Vagina (tissue), 2 donors: ENCODE results near the gene TGM6. TPM values are rescaled to one million over a fixed set of nuclear protein-coding genes. Genes with fewer than 3 reads are reported as not detected.
A peak's percentile ranks its signal among the peaks of the same experiment; 100 is the strongest.

Source experiments
- DNase-seq, 2 donors: peaks; one replicate each; pipeline ENCODE4 v3.0.0-alpha.2; 2017; ENCODE audit errors: extremely low spot score in 2 of 2
- H3K27ac ChIP-seq: fragments of 200-600 bp; sonication (generic); one replicate; pipeline ENCODE4 v1.5.1; 2019
- H3K27me3 ChIP-seq: fragments of 200-600 bp; sonication (generic); one replicate; pipeline ENCODE4 v1.5.1; 2019
- H3K36me3 ChIP-seq, 2 donors: fragments of 200-600 bp; sonication (generic); one replicate each; pipeline ENCODE4 v1.5.1; 2017 to 2019
- H3K4me1 ChIP-seq: fragments of 200-600 bp; sonication (generic); one replicate; pipeline ENCODE4 v1.5.1; 2019
- H3K4me3 ChIP-seq, 2 donors: fragments of 200-600 bp; sonication (generic); 1 replicate in 1 of 2; 2 replicates in 1 of 2; pipeline ENCODE4 v1.5.1; 2016 to 2019
- H3K9me3 ChIP-seq: fragments of 200-600 bp; sonication (generic); one replicate; pipeline ENCODE4 v1.5.1; 2019
- POLR2A ChIP-seq, 2 donors: fragments of 450-650 bp; IDR thresholded peaks; one replicate each; pipeline ENCODE4 v1.6.1; 2017; ENCODE audit warnings: antibody characterized with exemption in 2 of 2, mild to moderate bottlenecking in 2 of 2, moderate library complexity in 2 of 2
- POLR2AphosphoS5 ChIP-seq, 2 donors: sonication (generic); formaldehyde crosslinking; IDR thresholded peaks; one replicate each; pipeline ENCODE4 v1.9.0; 2017; ENCODE audit warnings: antibody characterized with exemption in 2 of 2, mild to moderate bottlenecking in 2 of 2, low read depth in 1 of 2; ENCODE audit not compliant: insufficient read depth in 1 of 2
- intact Hi-C: fragments of 100-400 bp; cut with DNase I; formaldehyde crosslinking; loops from one replicate; pipeline ENCODE4 v1.15.1; 2023
- total RNA-seq: library from RNA; depleted of rRNA; stranded (reverse); fragments of >200 nt; gene quantifications from one replicate; pipeline ENCODE4 v1.2.3, GENCODE V29; 2016
- TF ChIP-seq, protein P1 (sequence below), 3 experiments: fragments of 450-650 bp in 2 of 3; fragments of 200-600 bp in 1 of 3; sonication (generic) in 1 of 3; IDR thresholded peaks; one replicate each; pipeline ENCODE4 v1.5.1; 2017 to 2019; ENCODE audit warnings: antibody characterized with exemption in 3 of 3, mild to moderate bottlenecking in 2 of 3, moderate library complexity in 2 of 3

Gene TGM6
- total RNA-seq = not detected

DNA sequence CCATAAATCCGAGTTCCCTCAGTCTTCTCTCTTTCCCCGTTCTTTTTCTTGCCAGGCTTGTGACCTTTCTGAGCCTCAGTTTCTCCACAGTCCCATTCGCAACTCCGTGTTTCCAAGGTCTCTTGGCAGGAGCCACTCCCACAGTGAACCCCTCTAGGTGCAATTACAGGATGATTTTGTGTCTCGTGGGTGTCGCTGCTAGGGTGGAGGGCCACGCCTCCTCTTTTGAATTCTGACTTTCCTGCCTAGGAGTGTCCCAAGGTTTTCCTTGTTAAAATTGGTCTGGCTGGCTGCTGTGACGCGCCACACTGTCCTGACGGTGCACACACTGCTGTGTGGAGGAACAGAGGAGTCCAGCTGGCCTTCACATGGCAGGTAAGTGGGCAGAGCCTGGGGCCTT lies at the start of gene TGM6:
TSS of gene TGM6 (plus strand) at position 301 of the 400 bp plus-strand sequence. CDS start at position 369, 68 bp downstream.
- no peaks in the 10 kb centered on the region for H3K27me3 ChIP-seq
- intact Hi-C loops = no loop called here
- no peaks in the 10 kb centered on the region for H3K36me3 ChIP-seq

DNA sequence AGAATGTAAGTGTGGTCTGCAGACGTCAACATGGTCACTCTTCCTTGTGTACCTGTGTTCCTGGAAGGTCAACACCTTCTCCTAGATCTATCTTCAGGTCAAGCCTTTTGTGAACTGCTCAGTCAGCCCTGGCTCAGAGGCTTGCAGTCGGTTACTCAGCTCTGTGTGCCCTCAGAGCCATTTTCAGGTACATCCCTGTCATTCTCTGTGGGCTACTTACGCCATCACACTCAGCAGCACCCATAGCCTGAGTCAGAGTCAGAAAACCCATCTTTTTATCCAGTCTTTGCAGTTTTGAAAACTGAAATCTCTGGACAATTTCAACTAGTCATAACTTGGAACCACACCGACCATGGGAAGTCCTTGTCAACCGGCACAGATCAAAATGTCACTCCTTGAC lies 49.6 kb upstream of the TGM6 start:
- Histone ChIP-seq H3K27ac (no peak overlapping the region), H3K27me3 (no peaks in the 10 kb centered on the region), H3K4me1 (no peaks in the 10 kb centered on the region), H3K36me3 (no peaks in the 10 kb centered on the region), H3K9me3 (no peaks in the 10 kb centered on the region), H3K4me3 (no peak overlapping the region)
- no peak for TF ChIP-seq POLR2A (IDR thresholded peaks at IDR 0.05)
- TF ChIP-seq, protein P1, sequence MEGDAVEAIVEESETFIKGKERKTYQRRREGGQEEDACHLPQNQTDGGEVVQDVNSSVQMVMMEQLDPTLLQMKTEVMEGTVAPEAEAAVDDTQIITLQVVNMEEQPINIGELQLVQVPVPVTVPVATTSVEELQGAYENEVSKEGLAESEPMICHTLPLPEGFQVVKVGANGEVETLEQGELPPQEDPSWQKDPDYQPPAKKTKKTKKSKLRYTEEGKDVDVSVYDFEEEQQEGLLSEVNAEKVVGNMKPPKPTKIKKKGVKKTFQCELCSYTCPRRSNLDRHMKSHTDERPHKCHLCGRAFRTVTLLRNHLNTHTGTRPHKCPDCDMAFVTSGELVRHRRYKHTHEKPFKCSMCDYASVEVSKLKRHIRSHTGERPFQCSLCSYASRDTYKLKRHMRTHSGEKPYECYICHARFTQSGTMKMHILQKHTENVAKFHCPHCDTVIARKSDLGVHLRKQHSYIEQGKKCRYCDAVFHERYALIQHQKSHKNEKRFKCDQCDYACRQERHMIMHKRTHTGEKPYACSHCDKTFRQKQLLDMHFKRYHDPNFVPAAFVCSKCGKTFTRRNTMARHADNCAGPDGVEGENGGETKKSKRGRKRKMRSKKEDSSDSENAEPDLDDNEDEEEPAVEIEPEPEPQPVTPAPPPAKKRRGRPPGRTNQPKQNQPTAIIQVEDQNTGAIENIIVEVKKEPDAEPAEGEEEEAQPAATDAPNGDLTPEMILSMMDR (IDR thresholded peaks at IDR 0.05) = no peak
- TF ChIP-seq POLR2AphosphoS5 (IDR thresholded peaks at IDR 0.05; ENCODE audit: insufficient read depth in 1 of 2, low read depth in 1 of 2) = no peak
- peak in 1 of 2 donors; percentile 58 for DNase-seq
- intact Hi-C loops = no loop called here

More for the DNA sequence above, at the start of gene TGM6:
- H3K4me3 ChIP-seq = no peak within 1 kb of the TSS
- no peaks in the 10 kb centered on the region for H3K9me3 ChIP-seq
- H3K4me1 ChIP-seq = no peaks in the 10 kb centered on the region
- no peak within 1 kb of the TSS for H3K27ac ChIP-seq
- TF ChIP-seq, protein P1 (IDR thresholded peaks at IDR 0.05) = no peak
- TF ChIP-seq POLR2AphosphoS5 (IDR thresholded peaks at IDR 0.05; ENCODE audit: insufficient read depth in 1 of 2, low read depth in 1 of 2) (no peak), POLR2A (IDR thresholded peaks at IDR 0.05) (no peak)
- DNase-seq = peak in 1 of 2 donors; percentile 60

DNA sequence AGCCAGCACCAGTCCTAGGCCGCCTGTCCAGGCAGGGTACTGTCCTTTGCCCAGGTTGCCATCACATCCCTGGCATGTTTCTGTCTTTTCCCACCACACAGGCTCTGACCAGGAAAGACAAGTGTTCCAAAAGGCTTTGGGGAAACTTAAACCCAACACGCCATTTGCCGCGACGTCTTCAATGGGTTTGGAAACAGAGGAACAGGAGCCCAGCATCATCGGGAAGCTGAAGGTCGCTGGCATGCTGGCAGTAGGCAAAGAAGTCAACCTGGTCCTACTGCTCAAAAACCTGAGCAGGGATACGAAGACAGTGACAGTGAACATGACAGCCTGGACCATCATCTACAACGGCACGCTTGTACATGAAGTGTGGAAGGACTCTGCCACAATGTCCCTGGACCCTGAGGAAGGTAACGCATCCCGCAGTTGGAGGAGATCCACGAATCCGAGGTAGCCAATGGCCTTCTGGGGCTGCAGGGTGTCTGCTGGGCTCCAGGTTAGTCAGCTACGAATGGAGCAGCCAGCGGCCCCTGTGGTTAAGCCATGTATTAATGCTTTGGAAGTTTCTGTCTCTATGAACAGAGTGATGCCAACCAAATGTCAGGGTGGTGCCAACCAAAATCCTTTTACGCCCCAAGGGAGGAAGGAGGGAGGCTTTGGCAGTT lies 48.7 kb upstream of the TGM6 start:
- TF ChIP-seq, protein P1 (IDR thresholded peaks at IDR 0.05) = no peak
- TF ChIP-seq POLR2A (IDR thresholded peaks at IDR 0.05) (no peak), POLR2AphosphoS5 (IDR thresholded peaks at IDR 0.05; ENCODE audit: insufficient read depth in 1 of 2, low read depth in 1 of 2) (no peak)
- Histone ChIP-seq H3K27me3 (no peaks in the 10 kb centered on the region), H3K36me3 (no peaks in the 10 kb centered on the region), H3K27ac (no peak overlapping the region), H3K9me3 (no peaks in the 10 kb centered on the region), H3K4me1 (no peaks in the 10 kb centered on the region), H3K4me3 (no peak overlapping the region)
- intact Hi-C loops = no loop called here
- peak; percentile 72 to 85 for DNase-seq

DNA sequence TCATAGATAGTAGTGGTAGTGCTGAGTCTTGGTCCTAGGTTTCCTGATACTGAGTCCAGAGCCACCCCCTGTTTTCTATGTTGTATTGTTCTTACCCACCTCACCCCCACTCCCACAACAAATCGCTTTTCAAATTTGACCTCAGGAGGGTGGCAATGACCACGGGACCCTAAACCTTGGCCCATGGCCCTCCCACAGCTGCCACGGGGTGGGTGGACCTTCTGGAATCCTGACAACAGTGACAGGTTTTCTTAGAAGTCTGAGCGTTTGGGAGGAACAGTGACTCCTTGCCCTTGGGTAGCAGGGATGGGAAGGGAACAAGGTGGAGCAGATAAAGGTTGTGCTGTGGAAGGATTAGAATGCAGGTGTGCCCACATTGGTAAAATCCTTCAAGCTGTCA lies 48.0 kb upstream of the TGM6 start:
- TF ChIP-seq POLR2AphosphoS5 (IDR thresholded peaks at IDR 0.05; ENCODE audit: insufficient read depth in 1 of 2, low read depth in 1 of 2) (no peak), POLR2A (IDR thresholded peaks at IDR 0.05) (no peak)
- TF ChIP-seq, protein P1 (IDR thresholded peaks at IDR 0.05) = no peak
- no peaks in the 10 kb centered on the region for H3K4me1 ChIP-seq
- intact Hi-C loops = no loop called here
- H3K4me3 ChIP-seq = no peak overlapping the region
- no peaks in the 10 kb centered on the region for H3K36me3 ChIP-seq
- no peak overlapping the region for H3K27ac ChIP-seq
- peak; percentile 16 to 25 for DNase-seq
- no peaks in the 10 kb centered on the region for H3K9me3 ChIP-seq
- no peaks in the 10 kb centered on the region for H3K27me3 ChIP-seq

DNA sequence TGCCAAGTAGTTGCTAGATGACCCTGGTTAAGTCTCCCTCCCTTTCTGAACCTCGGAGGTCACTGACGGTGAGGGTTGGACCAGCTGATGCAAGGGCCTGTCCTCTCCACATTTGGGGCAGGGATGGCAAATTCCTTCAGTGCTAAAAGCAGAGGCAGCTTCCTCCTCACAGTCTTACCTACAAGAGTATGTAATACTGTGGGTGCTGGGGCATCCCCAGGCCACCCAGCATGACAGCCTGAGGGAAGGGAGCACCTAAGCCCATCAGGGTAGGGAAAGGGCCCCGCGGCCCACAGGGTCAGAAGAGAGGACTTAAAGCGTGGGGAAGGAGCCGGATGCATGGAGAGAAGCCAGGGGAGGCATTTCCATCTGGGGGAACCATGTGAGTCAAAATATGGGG lies 46.9 kb upstream of the TGM6 start:
- DNase-seq = peak; percentile 49 to 72
- Histone ChIP-seq H3K4me1 (no peaks in the 10 kb centered on the region), H3K27me3 (no peaks in the 10 kb centered on the region), H3K27ac (no peak overlapping the region), H3K9me3 (no peaks in the 10 kb centered on the region), H3K36me3 (no peaks in the 10 kb centered on the region), H3K4me3 (no peak overlapping the region)
- TF ChIP-seq POLR2AphosphoS5 (IDR thresholded peaks at IDR 0.05; ENCODE audit: insufficient read depth in 1 of 2, low read depth in 1 of 2) = no peak
- no peak for TF ChIP-seq POLR2A (IDR thresholded peaks at IDR 0.05)
- TF ChIP-seq, protein P1 (IDR thresholded peaks at IDR 0.05) = no peak
- intact Hi-C loops = no loop called here
